HG03280 (cell line): ENCODE results near the gene METTL17.
"Not testable (repeated sequence)": the region's sequence is repeated elsewhere in the genome, so short reads cannot be mapped to it uniquely, and the experiment has no call there.

Experiments
- ATAC-seq: cut with Tn5 transposase; IDR thresholded peaks from one replicate; pipeline ENCODE4 v1.9.1; 2021; ENCODE audit warnings: mild to moderate bottlenecking, moderate library complexity; ENCODE audit not compliant: unreplicated experiment

The METTL17 gene

DNA sequence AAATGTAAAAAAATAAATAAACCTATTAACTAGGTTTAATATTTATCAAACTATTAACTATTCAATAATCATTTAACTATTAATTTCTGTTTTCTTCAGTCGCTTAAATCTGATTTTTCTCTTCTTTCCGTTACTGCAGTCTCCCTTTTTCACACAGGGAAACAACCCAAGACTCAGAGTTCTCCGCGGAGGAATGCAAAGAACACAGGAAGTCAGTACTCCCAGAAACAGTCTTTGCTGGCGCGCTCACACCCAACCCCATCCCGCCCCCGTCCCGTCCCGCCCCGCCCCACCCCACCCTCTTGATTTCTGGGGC lies 351 bp upstream of the METTL17 start:
- no peak for ATAC-seq

GRCh38 chr14:20996521-20996920 lies 6.7 kb downstream of the METTL17 start:
- no peak for ATAC-seq

DNA sequence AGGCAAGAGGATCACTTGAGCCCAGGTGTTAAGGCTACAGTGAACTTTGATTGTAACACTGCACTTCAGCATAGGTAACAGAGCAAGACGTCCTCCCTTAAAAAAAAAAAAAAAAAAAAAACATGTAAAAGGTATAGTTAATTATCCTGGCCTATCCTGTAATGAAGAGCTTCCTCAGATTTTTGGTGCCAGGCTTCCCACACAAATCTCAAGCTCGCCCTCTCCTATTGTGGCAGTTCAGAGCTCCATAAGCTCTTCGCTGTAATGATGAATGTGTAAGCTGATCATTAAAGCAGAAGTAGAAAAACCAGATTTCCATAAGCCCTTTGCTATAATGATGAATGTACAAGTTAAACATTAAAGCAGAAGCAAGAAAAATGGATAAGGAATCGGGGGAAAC lies 7.3 kb downstream of the METTL17 start:
- no peak for ATAC-seq

DNA sequence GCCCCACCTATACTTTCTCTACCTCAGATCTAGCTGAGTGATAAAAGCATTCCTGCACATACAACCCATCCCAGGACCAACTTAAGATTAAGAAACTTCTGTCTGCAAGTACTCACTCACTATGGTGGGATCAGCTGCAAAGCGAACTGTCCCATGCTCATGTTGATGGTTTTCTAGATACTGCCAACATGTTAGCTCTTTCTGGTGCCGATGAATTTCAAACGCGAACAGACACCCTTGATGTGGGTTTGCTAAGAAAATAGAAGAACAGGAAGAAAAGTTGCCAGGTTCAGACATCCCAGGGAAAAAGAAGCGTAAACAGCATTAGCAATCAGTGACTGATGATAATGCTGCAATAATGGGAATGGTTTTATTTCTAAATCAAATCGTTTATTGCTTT lies 7.8 kb downstream of the METTL17 start:
- ATAC-seq: no peak

- ATAC-seq: no peak
Measured at GRCh38 chr14:20998139-20998538, 8.4 kb downstream of the METTL17 start.

- ATAC-seq: no peak
Measured at GRCh38 chr14:20998674-20999366, 9.0 kb downstream of the METTL17 start, which contains the start of gene SLC39A2. SLC39A2 (plus strand) TSS chr14:20999293; CDS start chr14:20999447, 154 bp downstream.

DNA sequence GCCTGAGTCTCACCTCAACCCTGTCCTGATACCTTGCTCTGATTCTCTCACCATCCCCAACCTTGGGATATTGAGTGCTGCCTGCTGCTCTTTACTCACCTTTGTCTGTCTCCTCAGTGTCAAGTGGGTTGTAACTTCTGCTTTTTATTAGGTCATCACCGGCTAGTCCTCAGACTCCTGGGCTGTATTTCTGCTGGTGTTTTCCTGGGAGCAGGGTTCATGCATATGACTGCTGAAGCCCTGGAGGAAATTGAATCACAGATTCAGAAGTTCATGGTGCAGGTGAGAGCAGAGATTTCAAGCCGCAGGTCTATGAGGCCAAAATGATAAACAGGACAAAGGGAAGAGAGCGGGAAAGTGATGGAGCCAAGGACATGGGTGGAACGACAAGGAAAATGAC lies 9.8 kb downstream of the METTL17 start:
- no peak for ATAC-seq

GRCh38 chr14:21001218-21001617 lies 11.4 kb downstream of the METTL17 start:
- ATAC-seq: no peak

DNA sequence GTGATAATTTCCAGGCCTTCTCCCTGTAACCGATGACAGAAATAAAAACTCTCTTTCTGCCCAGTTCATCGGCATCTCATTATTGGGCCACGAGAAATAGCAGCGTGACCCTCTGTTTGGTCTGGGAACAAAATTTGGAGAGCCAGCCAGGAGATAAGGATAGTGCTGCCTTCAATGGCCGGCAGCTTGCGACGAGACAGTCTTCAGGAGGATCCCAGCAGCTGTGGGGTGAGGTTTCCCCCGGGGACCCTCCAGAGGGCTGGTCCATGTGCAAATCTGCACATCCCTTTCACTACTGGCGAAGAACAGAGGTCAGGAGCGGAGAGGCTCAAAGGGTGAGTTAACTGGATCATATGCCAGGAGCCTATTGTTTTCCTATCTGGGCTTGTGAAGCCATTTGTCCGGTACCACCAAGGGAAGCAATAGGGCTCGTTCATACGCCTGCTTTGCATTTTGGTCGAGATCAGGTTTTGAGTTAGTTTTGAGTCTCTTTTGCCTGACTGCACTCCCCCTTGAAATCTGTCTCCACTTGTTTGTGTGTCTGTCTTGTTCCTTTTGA lies 14.1 kb downstream of the METTL17 start:
- ATAC-seq: no peak

- ATAC-seq: not testable (repeated sequence)
Measured at GRCh38 chr14:21009721-21010120, 19.9 kb downstream of the METTL17 start.

- no peak for ATAC-seq
Measured at GRCh38 chr14:21011136-21011535, 21.4 kb downstream of the METTL17 start.

GRCh38 chr14:21014761-21015190 lies 25.0 kb downstream of the METTL17 start:
- no peak for ATAC-seq

GRCh38 chr14:21015312-21015711 lies 25.5 kb downstream of the METTL17 start:
- no peak for ATAC-seq

DNA sequence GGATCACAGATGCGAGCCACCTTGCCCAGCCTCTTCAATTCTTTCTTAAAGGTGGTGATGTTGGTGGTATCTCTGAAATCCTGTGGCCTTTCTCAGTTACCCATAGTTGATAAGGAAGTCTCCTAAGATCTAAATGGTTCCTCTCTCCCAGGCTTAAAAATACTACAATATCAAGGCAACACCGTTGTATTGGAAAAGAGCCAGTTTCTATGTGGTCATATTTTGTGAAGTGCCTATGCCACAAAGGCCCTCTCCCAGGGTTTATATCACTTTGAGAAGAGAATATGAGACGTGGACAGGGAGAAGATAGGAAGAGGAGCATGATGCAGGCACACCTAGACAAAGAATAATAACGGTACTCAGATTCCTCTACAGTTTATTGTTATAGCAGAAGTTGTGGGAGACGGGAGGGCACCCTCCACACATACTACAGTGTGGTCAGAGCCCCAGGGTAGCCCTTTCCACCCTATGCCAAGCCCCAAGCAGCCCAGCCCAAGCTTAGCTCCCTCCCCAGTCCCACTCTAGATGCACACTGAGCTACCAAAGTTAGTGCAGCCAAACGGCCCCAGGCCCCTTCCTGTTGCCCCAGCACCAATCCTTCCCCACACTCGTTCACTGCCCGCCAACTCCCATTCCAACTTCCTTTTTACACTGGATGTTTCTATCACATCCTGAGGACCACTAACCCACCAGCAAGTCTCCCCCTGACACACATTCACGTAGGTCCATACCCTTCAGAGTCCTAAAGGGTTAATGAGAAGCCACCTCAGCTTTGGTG lies 26.8 kb downstream of the METTL17 start:
- ATAC-seq: no peak

- no peak for ATAC-seq
Measured at GRCh38 chr14:21017528-21018245, 27.9 kb downstream of the METTL17 start.

DNA sequence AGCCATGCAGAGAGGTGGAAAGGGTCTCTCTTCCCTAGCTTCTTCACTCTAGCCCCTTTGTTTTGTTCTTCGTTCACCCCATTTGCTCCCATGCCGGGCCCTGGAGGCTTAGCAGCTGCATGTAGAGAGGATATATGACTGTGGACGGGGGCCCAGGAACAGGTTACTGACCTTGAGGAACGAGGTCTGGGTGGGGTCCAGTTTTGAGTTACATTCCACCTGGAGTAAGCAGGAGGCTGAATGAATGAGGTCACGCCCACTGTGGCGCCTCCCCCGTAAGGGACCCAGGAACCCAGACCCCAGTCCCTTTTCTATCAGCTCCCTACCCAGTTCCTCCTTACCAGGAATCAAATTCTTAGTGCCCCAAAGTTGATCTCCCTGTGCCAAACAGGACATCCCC lies 28.5 kb downstream of the METTL17 start:
- ATAC-seq: no peak

DNA sequence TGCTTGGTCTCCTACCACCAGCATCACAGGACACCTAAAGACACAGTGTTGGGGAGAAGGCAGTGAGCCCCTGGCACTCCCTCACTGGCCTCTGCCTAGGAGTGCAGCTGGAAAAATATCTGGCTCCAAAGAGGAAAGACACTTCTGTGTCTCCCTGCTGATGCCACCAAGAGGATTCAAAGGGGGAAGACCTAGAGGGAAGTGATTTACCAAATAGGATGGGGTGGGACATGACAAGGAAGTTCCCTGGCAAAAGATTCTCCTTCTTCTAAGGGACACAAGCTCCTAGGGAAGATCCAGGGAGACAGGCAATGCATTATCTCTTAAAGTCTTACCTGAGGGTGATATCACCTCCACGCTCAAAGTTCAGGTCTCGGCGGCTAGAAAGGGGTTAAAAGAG lies 29.0 kb downstream of the METTL17 start:
- ATAC-seq: no peak

DNA sequence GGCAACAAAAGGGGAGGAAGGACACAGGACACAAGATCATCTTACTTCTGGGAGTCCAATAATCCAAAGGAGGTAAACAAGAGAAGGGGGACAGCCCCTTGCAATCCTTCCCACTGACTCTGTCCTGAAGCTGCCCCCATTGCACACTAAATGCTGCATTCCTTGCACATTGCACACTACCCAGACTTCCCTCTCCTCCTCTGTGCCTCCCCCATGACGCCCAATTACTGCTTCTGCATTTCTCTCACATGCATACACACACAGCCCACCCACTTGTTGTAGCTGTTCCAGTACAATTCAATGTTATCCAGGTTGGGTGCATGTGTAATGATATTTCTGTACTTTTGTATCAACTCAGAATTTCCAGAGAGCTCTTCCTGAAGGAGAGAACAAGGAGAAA lies 29.6 kb downstream of the METTL17 start:
- no peak for ATAC-seq

DNA sequence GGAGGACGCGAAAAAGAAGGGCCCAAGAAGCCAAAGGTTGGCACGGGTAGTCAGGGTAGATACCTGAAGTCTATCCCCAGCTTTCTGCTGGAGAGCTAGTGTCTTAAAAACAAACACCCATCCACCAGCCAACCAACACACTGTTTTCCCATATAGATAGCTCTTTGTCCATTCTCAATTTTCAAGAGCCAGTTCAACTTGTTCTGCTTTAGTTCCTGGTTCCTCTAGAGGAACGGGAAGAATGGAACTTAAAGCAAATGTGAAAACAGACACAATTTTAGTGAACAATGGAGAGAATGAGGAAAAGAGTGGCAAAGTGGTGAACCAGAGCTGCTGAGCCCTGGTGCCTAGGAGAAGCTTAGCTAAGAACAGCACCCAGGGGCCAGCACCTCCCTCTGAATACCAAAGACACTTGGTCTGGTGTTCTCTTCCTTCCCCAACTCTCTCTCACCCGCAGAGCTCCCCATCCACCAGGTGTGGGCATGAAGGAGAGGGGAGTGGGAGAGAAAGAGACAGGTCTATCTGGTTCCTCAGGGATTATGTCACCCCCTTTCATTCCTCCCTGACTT lies 31.3 kb downstream of the METTL17 start:
- ATAC-seq: no peak

DNA sequence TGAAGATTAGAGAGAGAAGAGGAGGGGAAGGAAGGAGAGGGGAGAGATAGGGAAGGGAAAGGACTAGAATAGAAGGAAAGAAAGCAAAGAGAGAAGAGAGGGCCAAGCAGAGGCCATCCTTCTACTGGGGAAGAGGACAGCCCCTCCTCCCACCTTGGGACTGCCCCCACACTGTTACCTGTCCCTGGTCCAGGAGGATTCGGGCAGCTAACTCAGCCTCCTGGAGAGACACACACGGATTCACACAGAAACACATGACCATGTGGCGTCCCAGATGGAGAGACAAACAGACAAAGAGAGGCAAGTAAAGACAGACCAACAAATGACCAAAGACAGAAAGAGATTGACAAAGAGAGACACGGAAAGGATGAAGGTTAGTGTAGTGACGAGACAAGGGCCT lies 32.9 kb downstream of the METTL17 start:
- no peak for ATAC-seq

DNA sequence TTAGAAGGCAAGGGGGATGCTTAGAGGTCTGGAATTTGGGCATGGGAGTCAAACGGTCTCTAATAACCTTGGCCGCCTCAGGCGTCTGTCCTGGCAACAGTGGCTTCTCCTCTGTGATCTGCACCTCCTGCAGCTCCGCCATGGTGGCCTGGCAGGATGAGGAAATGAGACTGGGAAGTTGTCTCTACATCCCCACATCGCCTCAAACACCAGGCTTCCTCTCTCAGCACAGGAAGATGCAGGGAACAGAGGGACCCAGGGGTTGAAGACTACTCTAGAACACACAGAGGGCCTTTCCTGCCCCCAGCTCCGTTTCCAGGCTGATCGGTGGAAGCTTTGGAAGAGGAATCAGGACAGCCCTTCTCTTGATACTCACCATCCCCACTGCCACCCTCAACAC lies 33.4 kb downstream of the METTL17 start:
- no peak for ATAC-seq
